Loucy (cell line): ENCODE measurements around the gene HERPUD2.

Experiments
- EZH2phosphoT487 ChIP-seq: fragments of 200-600 bp; IDR thresholded peaks from 2 replicates; pipeline ENCODE4 v1.6.1; 2018; ENCODE audit warnings: antibody characterized with exemption, mild to moderate bottlenecking, moderate library complexity, borderline replicate concordance
- TF ChIP-seq, protein P1 (sequence below): fragments of 200-600 bp; sonication (generic); conservative IDR thresholded peaks from 2 replicates; pipeline ENCODE4 v1.5.1; 2014; ENCODE audit warnings: mild to moderate bottlenecking, antibody characterized with exemption, low read length

DNA sequence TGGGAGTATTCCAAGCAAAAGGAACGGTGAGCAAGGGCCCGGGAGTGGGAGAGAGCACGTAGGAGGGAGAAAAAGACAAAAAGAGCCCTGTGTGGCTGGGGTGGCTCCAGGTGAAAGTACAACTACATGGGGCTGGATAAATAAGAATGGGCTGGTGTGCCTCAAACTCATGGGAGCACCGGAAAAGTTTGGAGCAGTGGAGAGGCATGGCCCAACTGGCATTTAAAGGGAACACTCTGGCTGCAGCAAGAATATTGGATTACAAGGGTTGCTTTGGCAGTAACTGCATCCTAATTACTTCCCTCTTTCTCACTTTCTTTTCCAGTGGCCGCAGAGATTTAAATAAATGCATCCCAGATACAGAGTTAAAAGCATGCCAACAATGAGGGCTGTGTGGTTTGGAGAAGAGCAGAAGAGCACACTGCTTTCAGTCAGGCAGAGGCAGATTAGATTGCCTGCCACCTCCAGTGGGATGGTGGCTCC lies 39.1 kb upstream of the HERPUD2 start:
- TF ChIP-seq, protein P1, sequence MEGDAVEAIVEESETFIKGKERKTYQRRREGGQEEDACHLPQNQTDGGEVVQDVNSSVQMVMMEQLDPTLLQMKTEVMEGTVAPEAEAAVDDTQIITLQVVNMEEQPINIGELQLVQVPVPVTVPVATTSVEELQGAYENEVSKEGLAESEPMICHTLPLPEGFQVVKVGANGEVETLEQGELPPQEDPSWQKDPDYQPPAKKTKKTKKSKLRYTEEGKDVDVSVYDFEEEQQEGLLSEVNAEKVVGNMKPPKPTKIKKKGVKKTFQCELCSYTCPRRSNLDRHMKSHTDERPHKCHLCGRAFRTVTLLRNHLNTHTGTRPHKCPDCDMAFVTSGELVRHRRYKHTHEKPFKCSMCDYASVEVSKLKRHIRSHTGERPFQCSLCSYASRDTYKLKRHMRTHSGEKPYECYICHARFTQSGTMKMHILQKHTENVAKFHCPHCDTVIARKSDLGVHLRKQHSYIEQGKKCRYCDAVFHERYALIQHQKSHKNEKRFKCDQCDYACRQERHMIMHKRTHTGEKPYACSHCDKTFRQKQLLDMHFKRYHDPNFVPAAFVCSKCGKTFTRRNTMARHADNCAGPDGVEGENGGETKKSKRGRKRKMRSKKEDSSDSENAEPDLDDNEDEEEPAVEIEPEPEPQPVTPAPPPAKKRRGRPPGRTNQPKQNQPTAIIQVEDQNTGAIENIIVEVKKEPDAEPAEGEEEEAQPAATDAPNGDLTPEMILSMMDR: no peak
- no peak for TF ChIP-seq EZH2phosphoT487
